Transverse colon (tissue), 4 donors: ENCODE data around the gene KLF7. TPM values are rescaled to one million over a fixed set of nuclear protein-coding genes. Genes with fewer than 3 reads are reported as not detected.

Source experiments
- DNase-seq: peaks from one replicate; pipeline ENCODE4 v3.0.0-alpha.2; 2019
- H3K27ac ChIP-seq, 4 donors: fragments of 200-600 bp; sonication (generic); 2 replicates each; pipeline ENCODE4 v1.5.1; 2016 to 2018; ENCODE audit warnings: inconsistent platforms in 4 of 4
- H3K27me3 ChIP-seq: fragments of 200-600 bp; sonication (generic); 2 replicates; pipeline ENCODE4 v1.5.1; 2017; ENCODE audit warnings: inconsistent platforms
- H3K36me3 ChIP-seq, 4 donors: fragments of 200-600 bp; sonication (generic); 2 replicates each; pipeline ENCODE4 v1.5.1; 2017 to 2019; ENCODE audit warnings: inconsistent platforms in 4 of 4
- H3K4me1 ChIP-seq, 4 donors: fragments of 200-600 bp; sonication (generic); 2 replicates each; pipeline ENCODE4 v1.5.1; 2017 to 2020; ENCODE audit warnings: inconsistent platforms in 4 of 4
- H3K4me3 ChIP-seq, 4 donors: fragments of 200-600 bp; sonication (generic); 1 replicate in 1 of 4; 2 replicates in 3 of 4; pipeline versions ENCODE4 v1.5.1 to v1.6.1; 2017 to 2019; ENCODE audit warnings: inconsistent platforms in 4 of 4
- H3K9me3 ChIP-seq, 2 donors: fragments of 200-600 bp; sonication (generic); 2 replicates each; pipeline ENCODE4 v1.5.1; 2017 to 2019; ENCODE audit warnings: inconsistent platforms in 2 of 2
- EP300 ChIP-seq: sonication (generic); formaldehyde crosslinking; IDR thresholded peaks from one replicate; pipeline ENCODE4 v1.6.1; 2017; ENCODE audit warnings: antibody characterized with exemption, low read depth
- POLR2A ChIP-seq: fragments of 450-650 bp; IDR thresholded peaks from one replicate; pipeline ENCODE4 v1.6.1; 2016; ENCODE audit warnings: antibody characterized with exemption, mild to moderate bottlenecking, moderate library complexity
- POLR2AphosphoS5 ChIP-seq, 3 donors: sonication (generic); formaldehyde crosslinking; IDR thresholded peaks; one replicate each; pipeline ENCODE4 v1.6.1; 2016; ENCODE audit warnings: antibody characterized with exemption in 3 of 3
- WGBS, 2 donors: methylation state at CpG; one replicate each; pipeline ENCODE4 v1.1.5; 2018; ENCODE audit warnings: low coverage in 1 of 2; 5-methylcytosine and 5-hydroxymethylcytosine counted together
- in situ Hi-C, 4 donors: fragments of 200-750 bp; cut with MboI; loops; one replicate each; pipeline versions ENCODE4 v1.15.0 to v1.15.1; 2017; ENCODE audit warnings: low sequenced_read_pairs in 3 of 4, low pct_ligation_motif_present in 1 of 4, low pct_unique_long_range_greater_than_20kb in 1 of 4
- intact Hi-C: fragments of 100-400 bp; cut with DNase I; formaldehyde crosslinking; loops from one replicate; pipeline ENCODE4 v1.15.1; 2023; ENCODE audit warnings: low total_unique reads
- total RNA-seq, 4 donors: library from RNA; depleted of rRNA; stranded (reverse); fragments of >200 nt; gene quantifications; one replicate each; pipeline ENCODE4 v1.1.0, GENCODE V29; 2016
- TF ChIP-seq, protein P1 (sequence below), 5 experiments: fragments of 200-600 bp in 3 of 5; fragments of 450-650 bp in 2 of 5; sonication (generic) in 3 of 5; IDR thresholded peaks; 1 replicate in 2 of 5; 2 replicates in 3 of 5; pipeline ENCODE4 v1.5.1; 2016 to 2017; ENCODE audit warnings: antibody characterized with exemption in 5 of 5, inconsistent platforms in 3 of 5, mild to moderate bottlenecking in 2 of 5, moderate library complexity in 1 of 5

The KLF7 gene
- total RNA-seq, 4 donors from 2014 or later: 6.2 to 43.4 (median 6.8) TPM

DNA sequence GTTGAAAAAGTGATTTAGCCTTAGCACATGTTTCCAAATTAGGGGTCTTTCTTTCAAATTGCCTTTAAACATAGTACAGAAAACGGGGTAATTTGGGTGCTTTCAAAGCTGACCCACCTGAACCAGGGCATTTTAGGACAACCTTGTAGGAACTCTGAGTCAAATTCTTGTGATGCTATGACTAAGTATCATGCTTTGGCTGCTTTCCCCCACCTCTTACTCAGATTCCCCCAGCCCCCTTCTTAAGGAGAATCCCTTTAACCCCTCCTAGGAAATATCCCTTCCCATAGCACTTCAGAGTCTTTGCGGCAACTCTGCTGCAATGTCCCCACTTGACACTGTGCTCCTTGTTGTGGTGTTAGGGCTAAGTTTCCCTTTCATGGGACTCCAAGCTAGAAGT, 18.6 kb upstream of the KLF7 start:
- WGBS, 2 donors: 89 to 94% methylated on average over 1 to 2 of the region's 2 CpGs
- intact Hi-C loops (no loop called here), in situ Hi-C loops (no loop called here)
- Histone ChIP-seq H3K9me3 (no peaks in the 10 kb centered on the region), H3K27ac (no peak overlapping the region), H3K4me1 (no peaks in the 10 kb centered on the region), H3K36me3 (no peaks in the 10 kb centered on the region), H3K4me3 (no peak overlapping the region), H3K27me3 (no peaks in the 10 kb centered on the region)
- DNase-seq: no peak
- no peak for TF ChIP-seq POLR2AphosphoS5 (IDR thresholded peaks at IDR 0.05)
- TF ChIP-seq POLR2A: no peak
- TF ChIP-seq EP300: no peak
- TF ChIP-seq, protein P1, sequence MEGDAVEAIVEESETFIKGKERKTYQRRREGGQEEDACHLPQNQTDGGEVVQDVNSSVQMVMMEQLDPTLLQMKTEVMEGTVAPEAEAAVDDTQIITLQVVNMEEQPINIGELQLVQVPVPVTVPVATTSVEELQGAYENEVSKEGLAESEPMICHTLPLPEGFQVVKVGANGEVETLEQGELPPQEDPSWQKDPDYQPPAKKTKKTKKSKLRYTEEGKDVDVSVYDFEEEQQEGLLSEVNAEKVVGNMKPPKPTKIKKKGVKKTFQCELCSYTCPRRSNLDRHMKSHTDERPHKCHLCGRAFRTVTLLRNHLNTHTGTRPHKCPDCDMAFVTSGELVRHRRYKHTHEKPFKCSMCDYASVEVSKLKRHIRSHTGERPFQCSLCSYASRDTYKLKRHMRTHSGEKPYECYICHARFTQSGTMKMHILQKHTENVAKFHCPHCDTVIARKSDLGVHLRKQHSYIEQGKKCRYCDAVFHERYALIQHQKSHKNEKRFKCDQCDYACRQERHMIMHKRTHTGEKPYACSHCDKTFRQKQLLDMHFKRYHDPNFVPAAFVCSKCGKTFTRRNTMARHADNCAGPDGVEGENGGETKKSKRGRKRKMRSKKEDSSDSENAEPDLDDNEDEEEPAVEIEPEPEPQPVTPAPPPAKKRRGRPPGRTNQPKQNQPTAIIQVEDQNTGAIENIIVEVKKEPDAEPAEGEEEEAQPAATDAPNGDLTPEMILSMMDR (IDR thresholded peaks at IDR 0.05): no peak

DNA sequence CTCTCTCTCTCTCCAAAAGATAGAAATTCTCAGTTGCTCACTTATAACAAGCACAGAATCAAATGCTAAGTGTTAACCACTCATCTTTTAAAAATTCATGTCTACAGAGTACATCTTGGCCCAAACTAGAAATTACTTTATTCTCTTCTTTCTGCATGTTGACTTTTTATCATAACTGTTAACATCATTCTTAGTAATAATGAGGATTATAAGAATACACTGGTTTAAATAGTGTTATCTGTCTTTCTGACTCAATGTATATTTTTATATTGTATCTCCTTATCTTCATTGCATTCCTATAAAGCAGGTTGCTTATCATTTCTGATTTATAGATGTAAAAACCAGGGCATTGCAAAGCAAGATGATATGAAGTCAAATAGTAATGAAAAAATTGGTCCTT, 17.8 kb upstream of the KLF7 start:
- Histone ChIP-seq H3K9me3 (no peaks in the 10 kb centered on the region), H3K27me3 (no peaks in the 10 kb centered on the region), H3K27ac (no peak overlapping the region), H3K36me3 (no peaks in the 10 kb centered on the region), H3K4me1 (no peaks in the 10 kb centered on the region), H3K4me3 (no peak overlapping the region)
- in situ Hi-C loops (no loop called here), intact Hi-C loops (no loop called here)
- TF ChIP-seq, protein P1 (IDR thresholded peaks at IDR 0.05): no peak
- no peak for TF ChIP-seq POLR2AphosphoS5 (IDR thresholded peaks at IDR 0.05)
- no peak for TF ChIP-seq EP300
- TF ChIP-seq POLR2A: no peak
- no peak for DNase-seq

DNA sequence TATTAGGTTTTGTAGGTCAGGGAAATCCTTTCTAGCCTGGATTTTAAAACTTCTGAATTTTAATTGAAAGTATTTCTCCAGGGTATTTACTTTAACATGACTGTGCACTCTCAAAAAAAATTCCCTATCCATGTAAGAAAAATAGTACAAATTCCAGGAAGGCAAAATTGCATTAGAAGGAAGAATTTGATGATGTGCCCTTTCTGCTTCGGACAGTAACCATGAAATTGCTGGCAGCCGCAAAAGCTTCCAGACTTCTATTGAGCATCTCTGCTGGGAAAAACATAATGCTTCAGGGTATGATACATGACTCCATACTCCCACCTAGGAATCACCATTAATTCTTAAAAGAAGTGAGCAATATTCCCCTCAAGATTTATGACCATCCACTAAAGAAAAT, 17.2 kb upstream of the KLF7 start:
- Histone ChIP-seq H3K36me3 (no peaks in the 10 kb centered on the region), H3K4me1 (no peaks in the 10 kb centered on the region), H3K4me3 (no peak overlapping the region), H3K9me3 (no peaks in the 10 kb centered on the region), H3K27ac (no peak overlapping the region), H3K27me3 (no peaks in the 10 kb centered on the region)
- TF ChIP-seq POLR2AphosphoS5 (IDR thresholded peaks at IDR 0.05) (no peak), EP300 (no peak)
- TF ChIP-seq, protein P1 (IDR thresholded peaks at IDR 0.05): no peak
- no peak for DNase-seq
- in situ Hi-C loops: no loop called here
- intact Hi-C loops: no loop called here
- 79 to 85% methylated on average over 2 of the region's 2 CpGs for WGBS, 2 donors

- Histone ChIP-seq H3K4me1 (no peaks in the 10 kb centered on the region), H3K9me3 (no peaks in the 10 kb centered on the region), H3K27me3 (no peaks in the 10 kb centered on the region), H3K27ac (no peak overlapping the region), H3K36me3 (no peaks in the 10 kb centered on the region), H3K4me3 (no peak overlapping the region)
- in situ Hi-C loops (no loop called here), intact Hi-C loops (no loop called here)
- no peak for TF ChIP-seq EP300
- no peak for TF ChIP-seq POLR2A
- TF ChIP-seq, protein P1 (IDR thresholded peaks at IDR 0.05): no peak
- TF ChIP-seq POLR2AphosphoS5 (IDR thresholded peaks at IDR 0.05): no peak
- no peak for DNase-seq
- WGBS, 2 donors: 56 to 80% methylated on average over 4 to 7 of the region's 7 CpGs
These were observed 16.0 kb upstream of the KLF7 start for GRCh38 chr2:207181526-207182274.
